ENCODE data around the gene HCFC1R1.

HCFC1R1 gene

DNA sequence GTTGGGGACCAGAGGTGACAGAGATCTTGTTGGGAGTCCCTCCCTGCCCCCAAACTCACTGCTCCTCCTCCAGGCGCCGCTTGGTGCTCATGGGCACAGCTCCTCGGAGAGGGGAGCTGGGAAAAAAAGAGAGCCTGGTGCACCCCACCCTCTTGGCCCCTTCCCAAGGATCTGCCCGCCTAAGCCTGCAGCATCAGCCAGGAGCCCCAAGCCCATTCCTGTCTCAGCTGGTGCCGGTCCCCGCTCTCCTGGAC is 400 bp downstream of the HCFC1R1 start:
- TF ChIP-seq, protein P1, sequence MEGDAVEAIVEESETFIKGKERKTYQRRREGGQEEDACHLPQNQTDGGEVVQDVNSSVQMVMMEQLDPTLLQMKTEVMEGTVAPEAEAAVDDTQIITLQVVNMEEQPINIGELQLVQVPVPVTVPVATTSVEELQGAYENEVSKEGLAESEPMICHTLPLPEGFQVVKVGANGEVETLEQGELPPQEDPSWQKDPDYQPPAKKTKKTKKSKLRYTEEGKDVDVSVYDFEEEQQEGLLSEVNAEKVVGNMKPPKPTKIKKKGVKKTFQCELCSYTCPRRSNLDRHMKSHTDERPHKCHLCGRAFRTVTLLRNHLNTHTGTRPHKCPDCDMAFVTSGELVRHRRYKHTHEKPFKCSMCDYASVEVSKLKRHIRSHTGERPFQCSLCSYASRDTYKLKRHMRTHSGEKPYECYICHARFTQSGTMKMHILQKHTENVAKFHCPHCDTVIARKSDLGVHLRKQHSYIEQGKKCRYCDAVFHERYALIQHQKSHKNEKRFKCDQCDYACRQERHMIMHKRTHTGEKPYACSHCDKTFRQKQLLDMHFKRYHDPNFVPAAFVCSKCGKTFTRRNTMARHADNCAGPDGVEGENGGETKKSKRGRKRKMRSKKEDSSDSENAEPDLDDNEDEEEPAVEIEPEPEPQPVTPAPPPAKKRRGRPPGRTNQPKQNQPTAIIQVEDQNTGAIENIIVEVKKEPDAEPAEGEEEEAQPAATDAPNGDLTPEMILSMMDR (IDR thresholded peaks at IDR 0.05; ENCODE audit: extremely low read depth, missing control alignments) = no peak
- no peak for DNase-seq (ENCODE audit: low spot score)

DNA sequence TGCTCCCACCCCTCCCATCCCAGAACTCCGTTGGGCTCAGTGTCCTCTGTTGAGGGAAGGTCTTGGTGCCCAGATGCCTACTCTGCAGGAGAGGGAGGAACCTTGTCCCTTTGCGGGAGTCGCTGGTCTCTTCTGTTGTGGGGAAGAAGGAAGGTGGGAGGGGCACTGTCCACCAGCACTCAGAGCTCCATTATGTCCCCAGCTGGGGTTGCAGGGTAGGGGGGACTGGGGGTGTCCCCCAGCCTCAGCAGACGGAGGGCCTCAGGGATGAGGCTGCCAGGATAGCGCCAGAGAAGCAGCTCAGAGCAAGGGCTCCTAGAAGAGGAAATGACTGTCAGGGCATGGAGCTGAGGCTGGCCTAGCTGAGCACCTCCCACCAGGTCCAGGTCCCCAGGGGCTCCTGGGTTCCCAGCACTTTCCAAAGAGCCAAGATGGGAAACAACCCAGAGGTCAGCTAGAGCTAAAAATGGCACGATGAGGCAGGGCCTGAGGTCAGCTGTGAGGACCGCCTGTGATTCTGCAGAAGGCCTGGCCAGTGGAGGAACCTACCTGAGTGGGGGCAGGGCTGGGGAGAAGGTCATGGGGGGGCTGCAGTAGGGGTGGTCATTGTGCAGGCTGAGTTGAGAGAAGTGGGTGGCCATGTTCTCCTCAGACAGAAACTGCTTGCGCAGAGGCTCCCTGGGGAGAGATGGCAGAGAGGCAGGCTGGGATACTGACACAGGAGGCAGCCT is 893 bp downstream of the HCFC1R1 start:
- TF ChIP-seq, protein P1 (IDR thresholded peaks at IDR 0.05; ENCODE audit: extremely low read depth, missing control alignments) = no peak
- no peak for DNase-seq (ENCODE audit: low spot score)

GRCh38 chr16:3022208-3022683 is 1.5 kb downstream of the HCFC1R1 start:
- TF ChIP-seq, protein P1 (IDR thresholded peaks at IDR 0.05; ENCODE audit: extremely low read depth, missing control alignments) = no peak
- peak; percentile 80 for DNase-seq (ENCODE audit: low spot score)

DNA sequence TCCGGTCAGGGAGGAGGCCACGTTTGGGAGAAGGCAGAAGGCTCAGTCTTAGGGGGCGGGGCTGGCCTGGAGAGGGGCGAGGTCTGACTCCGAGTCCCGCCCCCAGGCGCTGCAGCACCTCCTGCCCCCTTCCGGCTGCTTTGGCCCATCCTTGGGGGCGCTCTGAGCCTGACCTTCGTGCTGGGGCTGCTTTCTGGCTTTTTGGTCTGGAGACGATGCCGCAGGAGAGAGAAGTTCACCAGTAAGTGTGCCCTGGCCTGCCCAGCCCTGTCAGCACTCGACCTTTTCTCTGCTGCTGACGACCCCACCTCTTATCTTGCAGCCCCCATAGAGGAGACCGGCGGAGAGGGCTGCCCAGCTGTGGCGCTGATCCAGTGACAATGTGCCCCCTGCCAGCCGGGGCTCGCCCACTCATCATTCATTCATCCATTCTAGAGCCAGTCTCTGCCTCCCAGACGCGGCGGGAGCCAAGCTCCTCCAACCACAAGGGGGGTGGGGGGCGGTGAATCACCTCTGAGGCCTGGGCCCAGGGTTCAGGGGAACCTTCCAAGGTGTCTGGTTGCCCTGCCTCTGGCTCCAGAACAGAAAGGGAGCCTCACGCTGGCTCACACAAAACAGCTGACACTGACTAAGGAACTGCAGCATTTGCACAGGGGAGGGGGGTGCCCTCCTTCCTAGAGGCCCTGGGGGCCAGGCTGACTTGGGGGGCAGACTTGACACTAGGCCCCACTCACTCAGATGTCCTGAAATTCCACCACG is 2.1 kb downstream of the HCFC1R1 start:
- peak; percentile 88 for DNase-seq (ENCODE audit: low spot score)
- TF ChIP-seq, protein P1 (IDR thresholded peaks at IDR 0.05; ENCODE audit: extremely low read depth, missing control alignments) = peak; percentile 49

- no peak for DNase-seq (ENCODE audit: low spot score)
- TF ChIP-seq, protein P1 (IDR thresholded peaks at IDR 0.05; ENCODE audit: extremely low read depth, missing control alignments) = no peak
Measured at GRCh38 chr16:3020604-3021448, 2.9 kb downstream of the HCFC1R1 start.

- TF ChIP-seq, protein P1 (IDR thresholded peaks at IDR 0.05; ENCODE audit: extremely low read depth, missing control alignments) = no peak
- peak; percentile 95 for DNase-seq (ENCODE audit: low spot score)
Measured at GRCh38 chr16:3020247-3020603, 3.5 kb downstream of the HCFC1R1 start, which contains the start of gene TNFRSF12A. Gene TNFRSF12A, plus strand, starts transcription at chr16:3020368. Its CDS starts 30 bp downstream, at chr16:3020398.
